Ascending aorta (tissue), 2 donors: Measurements from ENCODE around the gene FGFR3. TPM values are rescaled to one million over a fixed set of nuclear protein-coding genes. Genes with fewer than 3 reads are reported as not detected.

Source experiments
- DNase-seq, 2 donors: peaks; one replicate each; pipeline ENCODE4 v3.0.0-alpha.2; 2019; ENCODE audit warnings: low spot score in 2 of 2
- H3K27ac ChIP-seq, 2 donors: fragments of 200-600 bp; sonication (generic); one replicate each; pipeline ENCODE4 v1.5.1; 2016 to 2017; ENCODE audit warnings: mild to moderate bottlenecking in 1 of 2
- H3K27me3 ChIP-seq: fragments of 200-600 bp; sonication (generic); one replicate; pipeline ENCODE4 v1.5.1; 2017
- H3K36me3 ChIP-seq, 2 donors: fragments of 200-600 bp; sonication (generic); one replicate each; pipeline ENCODE4 v1.5.1; 2016
- H3K4me1 ChIP-seq, 2 donors: fragments of 200-600 bp; sonication (generic); one replicate each; pipeline ENCODE4 v1.5.1; 2016 to 2017; ENCODE audit warnings: mild to moderate bottlenecking in 1 of 2
- H3K4me3 ChIP-seq, 2 donors: fragments of 200-600 bp; sonication (generic); one replicate each; pipeline ENCODE4 v1.5.1; 2016 to 2017; ENCODE audit warnings: mild to moderate bottlenecking in 1 of 2
- H3K9me3 ChIP-seq, 2 donors: fragments of 200-600 bp; sonication (generic); one replicate each; pipeline ENCODE4 v1.5.1; 2016
- CTCF ChIP-seq, 3 experiments: fragments of 200-600 bp in 2 of 3; fragments of 450-650 bp in 1 of 3; sonication (generic) in 2 of 3; IDR thresholded peaks; one replicate each; pipeline ENCODE4 v1.5.1; 2016 to 2019; ENCODE audit warnings: antibody characterized with exemption in 3 of 3, mild to moderate bottlenecking in 1 of 3, moderate library complexity in 1 of 3
- intact Hi-C: fragments of 100-400 bp; cut with DNase I; formaldehyde crosslinking; loops from one replicate; pipeline ENCODE4 v1.15.1; 2023
- total RNA-seq: library from RNA; depleted of rRNA; stranded (reverse); fragments of >200 nt; gene quantifications from one replicate; pipeline ENCODE4 v1.1.0, GENCODE V29; 2016

FGFR3 gene
- total RNA-seq, 1 donor from 2014 or later: 3.7 TPM

- H3K4me1 ChIP-seq: no peaks in the 10 kb centered on the region
- intact Hi-C loops: loop anchor here (5.0 kb wide), 1 partner anchor 66 kb away; no protein-coding TSS in a partner anchor
- no peaks in the 10 kb centered on the region for H3K27me3 ChIP-seq
- no peak overlapping the region for H3K27ac ChIP-seq
- H3K36me3 ChIP-seq: peaks cover 58 to 64% of the 10 kb centered on the region in 2 donors
- no peak for DNase-seq
- H3K4me3 ChIP-seq: no peak overlapping the region
- no peak for TF ChIP-seq CTCF (IDR thresholded peaks at IDR 0.05)
- no peaks in the 10 kb centered on the region for H3K9me3 ChIP-seq
These were observed 20.1 kb downstream of the FGFR3 start for GRCh38 chr4:1813231-1813630.

DNA sequence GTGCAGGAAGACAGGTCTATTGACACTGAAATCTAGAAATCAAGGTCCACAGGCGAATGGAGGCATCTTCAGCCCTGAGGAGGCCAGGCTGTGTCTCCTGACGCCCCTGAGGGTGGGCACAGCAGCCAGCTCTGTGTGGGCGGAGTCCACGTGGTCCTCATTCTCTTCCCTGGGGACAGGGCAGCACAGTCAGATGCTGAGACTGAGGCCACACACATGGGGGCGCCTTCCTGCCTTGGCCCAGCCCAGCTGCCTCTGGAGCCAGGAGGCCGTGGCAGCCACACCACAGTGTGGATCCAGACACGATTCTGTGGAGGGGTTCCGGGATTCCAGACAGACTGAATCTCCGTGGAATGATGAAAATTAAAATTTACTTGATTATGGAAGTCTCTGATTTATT lies 20.8 kb downstream of the FGFR3 start:
- no peaks in the 10 kb centered on the region for H3K27me3 ChIP-seq
- no peak overlapping the region for H3K4me3 ChIP-seq
- TF ChIP-seq CTCF (IDR thresholded peaks at IDR 0.05): no peak
- no peaks in the 10 kb centered on the region for H3K4me1 ChIP-seq
- intact Hi-C loops: loop anchor here (5.0 kb wide), 1 partner anchor 67 kb away; no protein-coding TSS in a partner anchor
- H3K36me3 ChIP-seq: peaks cover 64 to 71% of the 10 kb centered on the region in 2 donors
- DNase-seq: no peak
- no peak overlapping the region for H3K27ac ChIP-seq
- H3K9me3 ChIP-seq: no peaks in the 10 kb centered on the region

DNA sequence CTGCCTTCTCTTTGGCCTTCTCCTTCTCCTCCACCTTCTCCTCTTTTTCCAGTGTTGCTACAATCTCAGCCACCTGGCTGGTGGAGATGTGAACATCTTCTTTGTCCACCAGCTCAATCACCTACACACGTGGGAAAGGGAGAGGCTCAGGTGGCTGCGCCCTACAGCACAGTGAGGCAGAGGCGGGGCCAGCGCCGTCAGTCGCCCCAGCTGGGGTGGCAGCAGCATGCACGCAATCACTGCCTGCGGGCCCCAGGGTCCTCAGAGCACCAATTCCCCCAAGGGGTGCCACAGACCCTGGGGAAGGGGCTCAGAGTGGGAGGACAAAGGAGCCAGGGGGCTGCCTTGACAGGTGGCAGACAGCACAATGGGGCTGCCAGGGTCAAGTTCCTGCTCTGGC lies 21.4 kb downstream of the FGFR3 start:
- DNase-seq: no peak
- H3K27me3 ChIP-seq: no peaks in the 10 kb centered on the region
- H3K9me3 ChIP-seq: no peaks in the 10 kb centered on the region
- H3K27ac ChIP-seq: no peak overlapping the region
- no peak overlapping the region for H3K4me3 ChIP-seq
- intact Hi-C loops: loop anchor here (5.0 kb wide), 1 partner anchor 67 kb away; no protein-coding TSS in a partner anchor
- TF ChIP-seq CTCF (IDR thresholded peaks at IDR 0.05): no peak
- no peaks in the 10 kb centered on the region for H3K4me1 ChIP-seq
- H3K36me3 ChIP-seq: peaks cover 70 to 76% of the 10 kb centered on the region in 2 donors

DNA sequence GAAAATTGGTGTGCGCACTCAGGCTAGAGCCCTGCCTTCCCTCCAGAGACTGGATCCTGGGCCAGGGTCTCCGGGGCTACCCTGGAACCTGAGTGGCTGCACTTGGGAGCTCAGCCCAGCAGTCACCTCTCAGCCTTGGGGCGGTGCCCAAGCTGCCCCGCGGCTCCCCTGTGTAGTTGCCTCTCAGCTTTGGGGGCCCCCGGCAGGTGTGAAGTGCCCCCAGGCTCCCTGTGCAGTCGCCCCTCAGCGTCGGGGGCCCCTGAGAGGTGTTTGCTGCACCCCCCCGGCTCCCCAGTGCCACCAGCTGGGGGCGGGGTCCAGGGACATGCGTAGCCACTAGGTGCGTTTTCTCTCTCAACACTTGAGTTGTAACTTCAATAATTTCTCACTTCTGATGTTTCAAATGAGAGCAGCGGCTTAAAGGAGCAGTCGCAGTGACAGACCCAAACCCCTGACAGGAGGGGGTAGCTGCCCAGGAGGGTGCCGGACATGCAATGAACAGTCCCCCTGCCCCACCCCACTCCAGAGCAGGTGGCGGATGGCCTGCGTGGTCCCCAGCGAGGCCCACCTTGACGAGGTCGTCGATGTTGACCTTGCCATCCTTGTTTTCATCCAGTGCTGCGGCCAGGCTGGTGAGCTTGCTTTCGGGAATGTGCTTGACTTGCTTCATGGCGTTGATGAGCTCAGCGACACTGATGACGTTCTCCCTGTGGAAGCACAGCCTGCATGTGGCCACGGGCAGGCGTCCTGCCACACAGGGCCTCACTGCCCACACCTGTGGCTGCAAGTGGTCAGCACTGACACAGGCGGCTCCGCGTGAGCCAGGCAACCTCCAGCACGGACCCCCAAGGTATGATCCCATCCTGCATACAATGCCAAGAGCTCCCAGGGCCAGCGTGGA lies 22.3 kb downstream of the FGFR3 start:
- no peak for DNase-seq
- intact Hi-C loops: no loop called here
- Histone ChIP-seq H3K9me3 (no peaks in the 10 kb centered on the region), H3K4me1 (no peaks in the 10 kb centered on the region), H3K27me3 (no peaks in the 10 kb centered on the region), H3K36me3 (peaks cover 73 to 85% of the 10 kb centered on the region in 2 donors), H3K4me3 (no peak overlapping the region), H3K27ac (no peak overlapping the region)
- TF ChIP-seq CTCF (IDR thresholded peaks at IDR 0.05): no peak

- H3K27me3 ChIP-seq: no peaks in the 10 kb centered on the region
- no peak for TF ChIP-seq CTCF (IDR thresholded peaks at IDR 0.05)
- no peaks in the 10 kb centered on the region for H3K4me1 ChIP-seq
- no peak overlapping the region for H3K4me3 ChIP-seq
- H3K9me3 ChIP-seq: no peaks in the 10 kb centered on the region
- H3K36me3 ChIP-seq: peaks cover 68 to 91% of the 10 kb centered on the region in 2 donors
- no peak for DNase-seq
- intact Hi-C loops: no loop called here
- H3K27ac ChIP-seq: no peak overlapping the region
These were observed 23.1 kb downstream of the FGFR3 start for GRCh38 chr4:1815997-1816860.
